GM10266 (cell line): ENCODE data around the gene MT1B.
"Not testable (repeated sequence)": the region's sequence is repeated elsewhere in the genome, so short reads cannot be mapped to it uniquely, and the experiment has no call there.

Experiments used
- DNase-seq: peaks from one replicate; pipeline ENCODE4 v3.0.0; 2012; ENCODE audit errors: extremely low spot score
- CTCF ChIP-seq: IDR thresholded peaks from 2 replicates; pipeline ENCODE4 v1.5.1; 2012; ENCODE audit warnings: mild to moderate bottlenecking, low read depth; ENCODE audit not compliant: control insufficient read depth, insufficient read depth; ENCODE audit errors: missing control alignments

Gene MT1B

GRCh38 chr16:56620339-56620897, 31.3 kb upstream of the MT1B start:
- no peak for DNase-seq
- TF ChIP-seq CTCF, result no peak

- DNase-seq, result not testable (repeated sequence)
Measured at GRCh38 chr16:56621665-56622445, 29.8 kb upstream of the MT1B start.

GRCh38 chr16:56623184-56623583, 28.5 kb upstream of the MT1B start:
- DNase-seq, result not testable (repeated sequence)

- DNase-seq, result no peak
- TF ChIP-seq CTCF, result no peak
Measured at GRCh38 chr16:56623637-56624036, 28.0 kb upstream of the MT1B start.

- DNase-seq, result no peak
Measured at GRCh38 chr16:56625140-56625942, 26.3 kb upstream of the MT1B start, which contains the start of gene MT1E. TSS of gene MT1E (plus strand) at chr16:56625781. CDS start at chr16:56625852, 71 bp downstream.

GRCh38 chr16:56625943-56626654, 25.6 kb upstream of the MT1B start:
- DNase-seq, result no peak
- TF ChIP-seq CTCF, result no peak

More at GRCh38 chr16:56625140-56625942, 26.3 kb upstream of the MT1B start, which contains the start of gene MT1E:
- no peak for TF ChIP-seq CTCF

GRCh38 chr16:56626685-56627084, 25.0 kb upstream of the MT1B start:
- TF ChIP-seq CTCF, result no peak
- no peak for DNase-seq
